BJ (cell line): ENCODE data around the gene MTHFD2L. TPM values are rescaled to one million over a fixed set of nuclear protein-coding genes. Genes with fewer than 3 reads are reported as not detected.

ENCODE experiments used
- CTCF ChIA-PET: fragments of 350-600 bp; formaldehyde crosslinking; extraction: SDS; loops from one replicate; lab custom pipeline; 2021; ENCODE audit warnings: antibody characterized with exemption, inconsistent platforms; lab: Yijun Ruan, JAX
- POLR2A ChIA-PET: fragments of 300-600 bp; sonication (Branson Sonifier 250); formaldehyde crosslinking; extraction: SDS; loops from one replicate; lab custom pipeline; 2021; ENCODE audit warnings: antibody characterized with exemption; lab: Charles Lee
- DNase-seq: peaks from one replicate; pipeline ENCODE4 v3.0.0-alpha.2; 2011; ENCODE audit warnings: low read depth
- H3K27me3 ChIP-seq: 2 replicates; pipeline ENCODE4 v1.6.0; 2011; ENCODE audit warnings: low read length; ENCODE audit not compliant: control insufficient read depth, insufficient read depth
- H3K36me3 ChIP-seq: 2 replicates; pipeline ENCODE4 v1.5.1; 2011; ENCODE audit warnings: low read length; ENCODE audit not compliant: control insufficient read depth, insufficient read depth
- H3K4me3 ChIP-seq: 2 replicates; pipeline ENCODE4 v1.5.1; 2011; ENCODE audit warnings: low read depth, mild to moderate bottlenecking, control low read depth, low read length
- polyA plus RNA-seq: library from polyadenylated mRNA; depleted of rRNA; stranded (reverse); fragments of >200 nt; gene quantifications from 2 replicates; pipeline ENCODE4 v1.2.3, GENCODE V29; 2011
- TF ChIP-seq, protein P1 (sequence below): IDR thresholded peaks from 2 replicates; pipeline ENCODE4 v1.5.1; 2011; ENCODE audit warnings: low read depth, mild to moderate bottlenecking, control low read depth, inconsistent platforms, low read length, moderate library complexity; ENCODE audit not compliant: insufficient read depth

The MTHFD2L gene
- polyA plus RNA-seq, 1 experiment, result 1.7 TPM

DNA sequence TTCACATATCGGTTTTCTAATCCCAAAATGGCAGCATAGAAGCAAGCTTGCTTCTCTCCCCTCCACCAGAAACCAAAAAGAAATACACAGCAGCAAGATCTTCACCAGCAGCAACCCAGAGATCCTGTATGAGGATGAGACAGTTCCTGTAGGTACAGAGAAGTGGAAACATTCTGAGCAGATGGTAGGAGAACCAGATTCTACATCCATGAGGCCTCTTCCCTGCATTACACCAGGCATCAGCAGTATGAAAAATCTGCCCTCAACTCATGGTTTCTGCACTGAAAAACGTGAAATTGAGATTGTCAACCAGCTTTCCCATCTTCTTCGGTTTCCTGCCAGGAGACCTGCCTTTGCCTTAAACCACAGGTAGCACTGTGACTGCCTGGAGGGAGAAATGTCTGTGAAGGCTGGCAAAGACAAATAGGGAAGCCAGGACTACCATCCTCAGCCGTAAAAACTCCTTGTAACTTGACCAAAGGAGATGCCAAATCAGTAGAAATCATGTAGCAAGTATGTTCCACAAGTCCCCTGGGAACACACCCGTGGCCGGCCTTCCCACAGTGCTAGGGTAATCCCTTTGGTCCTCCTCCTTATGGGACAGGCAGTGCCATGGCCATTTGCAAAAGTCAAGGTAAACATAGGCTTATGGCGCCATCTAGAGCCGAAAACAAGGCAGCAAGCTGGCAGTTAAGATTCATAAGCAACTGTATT is 24.0 kb upstream of the MTHFD2L start:
- TF ChIP-seq, protein P1, sequence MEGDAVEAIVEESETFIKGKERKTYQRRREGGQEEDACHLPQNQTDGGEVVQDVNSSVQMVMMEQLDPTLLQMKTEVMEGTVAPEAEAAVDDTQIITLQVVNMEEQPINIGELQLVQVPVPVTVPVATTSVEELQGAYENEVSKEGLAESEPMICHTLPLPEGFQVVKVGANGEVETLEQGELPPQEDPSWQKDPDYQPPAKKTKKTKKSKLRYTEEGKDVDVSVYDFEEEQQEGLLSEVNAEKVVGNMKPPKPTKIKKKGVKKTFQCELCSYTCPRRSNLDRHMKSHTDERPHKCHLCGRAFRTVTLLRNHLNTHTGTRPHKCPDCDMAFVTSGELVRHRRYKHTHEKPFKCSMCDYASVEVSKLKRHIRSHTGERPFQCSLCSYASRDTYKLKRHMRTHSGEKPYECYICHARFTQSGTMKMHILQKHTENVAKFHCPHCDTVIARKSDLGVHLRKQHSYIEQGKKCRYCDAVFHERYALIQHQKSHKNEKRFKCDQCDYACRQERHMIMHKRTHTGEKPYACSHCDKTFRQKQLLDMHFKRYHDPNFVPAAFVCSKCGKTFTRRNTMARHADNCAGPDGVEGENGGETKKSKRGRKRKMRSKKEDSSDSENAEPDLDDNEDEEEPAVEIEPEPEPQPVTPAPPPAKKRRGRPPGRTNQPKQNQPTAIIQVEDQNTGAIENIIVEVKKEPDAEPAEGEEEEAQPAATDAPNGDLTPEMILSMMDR, result peak; percentile 83
- H3K27me3 ChIP-seq, result no peaks in the 10 kb centered on the region
- ChIA-PET CTCF (interaction anchor here (0.6 to 5.0 kb wide), 33 partner anchors 9 to 793 kb away, joined by 3 to 56 read pairs (median 4); partner anchors contain the start of genes CXCL2, CXCL3 and RASSF6), POLR2A (interaction anchor here (0.6 kb wide), 1 partner anchor 24 kb away, joined by 3 read pairs; no protein-coding TSS in a partner anchor)
- no peak for DNase-seq
- no peaks in the 10 kb centered on the region for H3K36me3 ChIP-seq
- H3K4me3 ChIP-seq, result no peak overlapping the region

DNA sequence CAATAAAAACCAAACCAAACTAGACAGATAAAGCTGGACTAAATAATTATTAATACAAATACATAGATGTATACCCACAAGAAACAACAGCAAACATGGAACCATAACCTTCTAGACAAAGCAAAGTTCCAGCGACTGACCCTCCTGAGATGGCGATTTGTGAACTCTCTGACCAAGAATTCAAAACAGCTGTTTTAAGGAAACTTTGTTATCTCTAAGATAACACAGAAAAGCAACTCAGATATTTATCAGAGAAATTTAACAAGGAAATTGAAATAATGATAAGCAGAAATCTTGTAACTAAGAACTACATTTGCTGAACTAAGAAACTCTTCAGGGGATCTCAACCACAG is 23.4 kb upstream of the MTHFD2L start:
- Histone ChIP-seq H3K27me3 (no peaks in the 10 kb centered on the region), H3K36me3 (no peaks in the 10 kb centered on the region), H3K4me3 (no peak overlapping the region)
- no peak for DNase-seq
- CTCF ChIA-PET, result interaction anchor here (0.6 to 5.0 kb wide), 30 partner anchors 9 to 794 kb away, joined by 3 to 56 read pairs (median 4); partner anchors contain the start of genes CXCL2, CXCL3 and RASSF6
- POLR2A ChIA-PET, result no interaction called here
- TF ChIP-seq, protein P1, result no peak

DNA sequence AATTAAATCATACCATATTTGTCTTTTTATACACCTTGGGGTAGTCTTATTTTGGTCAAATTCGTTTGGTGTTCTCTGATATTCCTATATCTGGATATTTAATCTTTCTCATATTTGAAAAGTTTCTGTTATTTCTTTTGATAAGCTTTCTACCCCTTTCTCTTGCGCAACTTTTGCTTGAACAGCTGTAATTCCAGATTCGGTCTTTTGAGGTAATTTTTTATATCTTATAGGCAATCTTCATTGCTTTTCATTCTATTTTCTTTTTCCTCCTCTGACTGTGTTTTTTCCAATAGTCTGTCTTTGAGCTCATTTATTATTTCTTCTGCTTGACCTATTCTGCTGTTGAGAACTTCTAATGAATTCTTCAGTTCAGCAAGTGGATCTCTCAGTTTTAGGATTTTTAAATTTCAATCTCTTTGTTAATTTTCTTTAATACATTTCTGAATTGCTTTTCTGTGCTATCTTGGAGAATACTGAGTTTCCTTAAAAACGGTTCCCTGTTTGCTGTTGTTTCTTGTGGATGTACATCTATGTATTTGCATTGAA is 11.3 kb upstream of the MTHFD2L start:
- Histone ChIP-seq H3K27me3 (no peaks in the 10 kb centered on the region), H3K36me3 (no peaks in the 10 kb centered on the region), H3K4me3 (no peak overlapping the region)
- no peak for DNase-seq
- TF ChIP-seq, protein P1, result no peak
- POLR2A ChIA-PET, result no interaction called here
- CTCF ChIA-PET, result no interaction called here

DNA sequence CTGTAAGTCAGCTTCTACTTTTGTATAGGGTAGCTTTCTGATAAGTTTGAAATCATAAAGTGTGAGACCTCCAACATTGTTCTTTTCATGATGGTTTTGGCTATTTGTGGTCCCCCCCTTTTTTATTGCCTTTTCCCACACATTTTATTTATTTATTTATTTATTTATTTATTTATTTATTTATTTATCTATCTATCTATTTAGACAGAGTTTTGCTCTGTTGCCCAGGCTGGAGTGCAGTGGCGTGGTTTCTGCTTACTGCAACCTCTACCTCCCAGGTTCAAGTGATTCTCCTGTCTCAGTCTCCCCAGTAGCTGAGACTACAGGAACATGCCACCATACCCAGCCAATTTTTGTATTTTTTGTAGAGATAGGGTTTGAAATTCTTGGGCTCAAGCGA is 9.7 kb upstream of the MTHFD2L start:
- CTCF ChIA-PET, result interaction anchor here (0.6 to 1.0 kb wide), 3 partner anchors 13 to 50 kb away, joined by 3 read pairs; no protein-coding TSS in a partner anchor
- no peak overlapping the region for H3K4me3 ChIP-seq
- TF ChIP-seq, protein P1, result no peak
- DNase-seq, result no peak
- no peaks in the 10 kb centered on the region for H3K36me3 ChIP-seq
- no peaks in the 10 kb centered on the region for H3K27me3 ChIP-seq
- POLR2A ChIA-PET, result no interaction called here

DNA sequence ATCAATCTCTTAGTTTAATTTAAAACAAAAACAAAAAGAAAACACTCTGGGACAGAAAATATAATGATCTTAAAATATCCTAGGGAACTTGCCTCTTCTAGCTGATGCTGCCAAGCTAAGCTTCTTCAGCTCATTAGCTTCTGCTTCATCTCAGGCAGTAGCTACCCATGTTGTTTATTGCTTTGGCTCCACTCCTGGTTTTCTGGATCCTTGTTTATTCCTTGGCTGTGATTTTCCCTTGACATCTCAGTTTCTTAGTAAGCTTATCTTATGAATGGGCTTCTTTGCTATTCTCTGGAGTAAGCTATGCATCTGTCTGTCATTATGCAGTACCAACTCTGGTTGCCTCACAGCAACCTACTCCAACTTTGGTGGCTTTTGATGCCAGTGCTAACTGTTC is 5.1 kb upstream of the MTHFD2L start:
- DNase-seq, result no peak
- TF ChIP-seq, protein P1, result no peak
- Histone ChIP-seq H3K36me3 (no peaks in the 10 kb centered on the region), H3K4me3 (no peak overlapping the region), H3K27me3 (no peaks in the 10 kb centered on the region)
- ChIA-PET CTCF (interaction anchor here (1.2 kb wide), 2 partner anchors 9 to 19 kb away, joined by 3 to 8 read pairs; no protein-coding TSS in a partner anchor), POLR2A (no interaction called here)
